Suppressor macrophage treated with lipopolysaccharide for 1 hour (primary cell): ENCODE data around the gene GRIK5.

ENCODE experiments used
- DNase-seq, 3 donors: peaks; one replicate each; pipeline ENCODE4 v3.0.0-alpha.2; 2020 to 2022

GRIK5 gene

GRCh38 chr19:41984961-41985360, 85.0 kb downstream of the GRIK5 start:
- no peak for DNase-seq

GRCh38 chr19:41981724-41982123, 88.3 kb downstream of the GRIK5 start:
- DNase-seq: no peak

GRCh38 chr19:41978470-41978869, 91.5 kb downstream of the GRIK5 start:
- DNase-seq: no peak

GRCh38 chr19:41977916-41978315, 92.1 kb downstream of the GRIK5 start:
- DNase-seq: no peak

GRCh38 chr19:41974652-41975051, 95.4 kb downstream of the GRIK5 start:
- DNase-seq: no peak

GRCh38 chr19:41971363-41971762, 98.6 kb downstream of the GRIK5 start:
- no peak for DNase-seq

GRCh38 chr19:41969772-41970458, 100.1 kb downstream of the GRIK5 start:
- DNase-seq: no peak

- no peak for DNase-seq
Observed at GRCh38 chr19:41968751-41969595, 101.0 kb downstream of the GRIK5 start.

GRCh38 chr19:41967054-41967783, 102.8 kb downstream of the GRIK5 start:
- peak in 1 of 3 donors; percentile 15 for DNase-seq

- no peak for DNase-seq
Observed at GRCh38 chr19:41965106-41965505, 104.9 kb downstream of the GRIK5 start.

- no peak for DNase-seq
Observed at GRCh38 chr19:41960973-41961372, 109.0 kb downstream of the GRIK5 start.

- peak; percentile 86 to 92 (median 91) for DNase-seq
Observed at GRCh38 chr19:41959056-41960053, 110.7 kb downstream of the GRIK5 start, which contains the start of gene RABAC1. Gene RABAC1 (minus strand): TSS chr19:41959321. CDS start chr19:41959292, 29 bp downstream.

GRCh38 chr19:41958367-41959055, 111.5 kb downstream of the GRIK5 start:
- peak; percentile 53 to 87 (median 70) for DNase-seq

- DNase-seq: peak; percentile 73 to 80 (median 80)
Observed at GRCh38 chr19:41957838-41958366, 112.1 kb downstream of the GRIK5 start.

- no peak for DNase-seq
Observed at GRCh38 chr19:41957161-41957837, 112.7 kb downstream of the GRIK5 start.

GRCh38 chr19:41956621-41957020, 113.4 kb downstream of the GRIK5 start:
- DNase-seq: no peak

- no peak for DNase-seq
Observed at GRCh38 chr19:41955521-41955920, 114.5 kb downstream of the GRIK5 start.

- peak; percentile 85 to 89 (median 87) for DNase-seq
Observed at GRCh38 chr19:41951686-41952172, 118.3 kb downstream of the GRIK5 start.
